ENCODE results near the gene USPL1. TPM values are rescaled to one million over a fixed set of nuclear protein-coding genes. Genes with fewer than 3 reads are reported as not detected.

USPL1 gene
- total RNA-seq, 2 donors from 2014 or later = 8.8 to 14.8 TPM

DNA sequence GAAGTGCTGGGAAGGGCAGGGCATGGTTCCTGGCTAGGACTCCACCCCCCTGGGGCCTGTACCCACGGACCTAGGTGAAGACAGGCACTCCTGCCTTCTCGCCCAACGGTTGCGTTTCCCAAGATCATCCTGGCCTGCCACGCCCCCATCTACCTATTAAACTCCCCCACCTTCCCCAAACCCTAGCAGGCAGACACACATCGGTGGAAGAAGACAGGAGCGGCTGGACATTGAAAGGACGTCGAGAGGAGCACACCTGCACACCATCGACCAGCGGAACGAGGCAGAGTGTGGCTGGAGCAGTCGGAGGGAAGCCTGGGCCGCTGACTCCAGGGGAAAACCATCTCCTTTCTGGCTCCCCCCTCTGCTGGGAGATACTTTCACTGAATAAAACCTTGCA is 72.0 kb downstream of the USPL1 start:
- Histone ChIP-seq H3K27me3 (no peaks in the 10 kb centered on the region), H3K27ac (peak overlapping the region; percentile 66), H3K4me1 (no peaks in the 10 kb centered on the region), H3K4me3 (no peak overlapping the region), H3K9ac (ENCODE audit: low read depth in 2 of 2, low read length in 2 of 2) (peak overlapping the region in 1 of 2 donors; percentile 60), H3K9me3 (no peaks in the 10 kb centered on the region), H3K36me3 (no peaks in the 10 kb centered on the region)
- intact Hi-C loops (cut with DNase I) = loop anchor here (10.0 kb wide), 1 partner anchor 55 kb away; no protein-coding TSS in a partner anchor
- no peak for DNase-seq
- TF ChIP-seq, protein P1, sequence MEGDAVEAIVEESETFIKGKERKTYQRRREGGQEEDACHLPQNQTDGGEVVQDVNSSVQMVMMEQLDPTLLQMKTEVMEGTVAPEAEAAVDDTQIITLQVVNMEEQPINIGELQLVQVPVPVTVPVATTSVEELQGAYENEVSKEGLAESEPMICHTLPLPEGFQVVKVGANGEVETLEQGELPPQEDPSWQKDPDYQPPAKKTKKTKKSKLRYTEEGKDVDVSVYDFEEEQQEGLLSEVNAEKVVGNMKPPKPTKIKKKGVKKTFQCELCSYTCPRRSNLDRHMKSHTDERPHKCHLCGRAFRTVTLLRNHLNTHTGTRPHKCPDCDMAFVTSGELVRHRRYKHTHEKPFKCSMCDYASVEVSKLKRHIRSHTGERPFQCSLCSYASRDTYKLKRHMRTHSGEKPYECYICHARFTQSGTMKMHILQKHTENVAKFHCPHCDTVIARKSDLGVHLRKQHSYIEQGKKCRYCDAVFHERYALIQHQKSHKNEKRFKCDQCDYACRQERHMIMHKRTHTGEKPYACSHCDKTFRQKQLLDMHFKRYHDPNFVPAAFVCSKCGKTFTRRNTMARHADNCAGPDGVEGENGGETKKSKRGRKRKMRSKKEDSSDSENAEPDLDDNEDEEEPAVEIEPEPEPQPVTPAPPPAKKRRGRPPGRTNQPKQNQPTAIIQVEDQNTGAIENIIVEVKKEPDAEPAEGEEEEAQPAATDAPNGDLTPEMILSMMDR (IDR thresholded peaks at IDR 0.05) = no peak

- H3K9ac ChIP-seq (ENCODE audit: low read depth in 2 of 2, low read length in 2 of 2) = peak overlapping the region in 1 of 2 donors; percentile 60
These were observed 72.8 kb downstream of the USPL1 start for GRCh38 chr13:30690282-30691188.

GRCh38 chr13:30692113-30692512 is 74.4 kb downstream of the USPL1 start:
- H3K27me3 ChIP-seq = no peaks in the 10 kb centered on the region
- H3K27ac ChIP-seq = no peak overlapping the region
- no peaks in the 10 kb centered on the region for H3K36me3 ChIP-seq
- H3K9me3 ChIP-seq = no peaks in the 10 kb centered on the region
- TF ChIP-seq, protein P1 (IDR thresholded peaks at IDR 0.05) = no peak
- H3K9ac ChIP-seq (ENCODE audit: low read depth in 2 of 2, low read length in 2 of 2) = no peak overlapping the region
- H3K4me3 ChIP-seq = no peak overlapping the region
- no peak for DNase-seq
- intact Hi-C loops (cut with DNase I) = loop anchor here (10.0 kb wide), 1 partner anchor 53 kb away; no protein-coding TSS in a partner anchor
- H3K4me1 ChIP-seq = no peaks in the 10 kb centered on the region

More at GRCh38 chr13:30690282-30691188, 72.8 kb downstream of the USPL1 start:
- peak overlapping the region; percentile 20 for H3K4me3 ChIP-seq
- TF ChIP-seq, protein P1 (IDR thresholded peaks at IDR 0.05) = no peak
- intact Hi-C loops (cut with DNase I) = loop anchor here (10.0 kb wide), 1 partner anchor 54 kb away; no protein-coding TSS in a partner anchor
- no peaks in the 10 kb centered on the region for H3K4me1 ChIP-seq
- no peaks in the 10 kb centered on the region for H3K9me3 ChIP-seq
- peak; percentile 79 for DNase-seq
- peak overlapping the region; percentile 66 for H3K27ac ChIP-seq
- H3K27me3 ChIP-seq = no peaks in the 10 kb centered on the region
- no peaks in the 10 kb centered on the region for H3K36me3 ChIP-seq

DNA sequence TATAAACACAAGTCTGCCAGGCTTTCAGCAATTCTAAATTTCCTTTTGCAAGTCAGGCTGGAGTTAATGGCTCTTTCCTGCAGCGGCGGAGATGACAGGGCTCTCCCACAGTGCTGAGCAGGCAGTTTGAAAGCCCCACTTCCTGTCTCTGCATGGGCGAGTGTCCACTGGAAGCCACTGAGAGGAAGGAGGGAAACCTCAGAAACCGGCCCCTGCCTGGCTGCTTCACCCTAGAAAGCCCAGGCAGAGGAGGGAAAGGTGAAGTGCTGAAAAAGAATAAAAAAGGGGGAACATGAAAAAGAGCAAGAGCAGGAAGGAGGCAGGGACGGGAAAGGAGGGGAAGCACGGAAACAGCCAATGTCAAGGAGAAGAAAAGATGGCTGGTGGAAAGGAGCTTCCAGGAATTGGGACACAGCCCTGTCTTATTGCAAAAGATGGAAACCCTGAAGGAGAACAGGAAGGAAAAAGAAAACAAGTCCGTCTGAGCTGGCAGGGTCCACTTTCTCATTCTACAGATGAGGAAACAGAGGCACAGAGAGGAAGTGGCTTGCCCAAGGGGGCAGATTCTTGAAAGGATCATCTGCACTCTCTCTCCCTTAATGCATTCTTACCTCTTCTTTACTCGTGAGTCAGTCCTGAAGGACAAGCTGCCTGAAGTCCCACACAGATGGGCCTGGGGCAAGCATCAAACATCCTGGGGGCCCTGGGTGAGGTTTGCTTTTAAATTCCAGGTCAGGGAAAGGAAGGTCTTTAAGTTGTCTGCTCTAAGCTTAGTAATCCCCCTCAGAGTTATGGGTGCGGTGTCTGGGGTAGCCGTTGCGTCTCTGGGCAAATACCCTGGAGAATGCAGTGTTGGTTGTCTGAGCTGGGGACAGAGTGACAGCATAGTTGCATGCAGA is 78.8 kb downstream of the USPL1 start:
- TF ChIP-seq, protein P1 (IDR thresholded peaks at IDR 0.05) = no peak
- no peak overlapping the region for H3K4me3 ChIP-seq
- DNase-seq = peak; percentile 41

More for the DNA sequence above, 78.8 kb downstream of the USPL1 start:
- no peaks in the 10 kb centered on the region for H3K9me3 ChIP-seq
- H3K9ac ChIP-seq (ENCODE audit: low read depth in 2 of 2, low read length in 2 of 2) = no peak overlapping the region
- no peaks in the 10 kb centered on the region for H3K36me3 ChIP-seq
- H3K27ac ChIP-seq = no peak overlapping the region
- intact Hi-C loops (cut with DNase I) = loop anchor here (10.0 kb wide), 1 partner anchor 48 kb away; no protein-coding TSS in a partner anchor
- H3K27me3 ChIP-seq = no peaks in the 10 kb centered on the region
- H3K4me1 ChIP-seq = no peaks in the 10 kb centered on the region
